Parathyroid adenoma (tissue), 2 donors: ENCODE measurements around the gene LAMB1.

Experiments
- H2AFZ ChIP-seq: fragments of 300-600 bp; sonication (generic); one replicate; pipeline ENCODE4 v1.7.0; 2017; ENCODE audit warnings: antibody characterized with exemption, mild to moderate bottlenecking
- H3K27ac ChIP-seq: fragments of 300-600 bp; sonication (generic); one replicate; pipeline ENCODE4 v1.7.0; 2017
- H3K27me3 ChIP-seq: fragments of 300-600 bp; sonication (generic); one replicate; pipeline ENCODE4 v1.7.0; 2017; ENCODE audit warnings: low read length; ENCODE audit not compliant: control insufficient read depth, insufficient read depth
- H3K36me3 ChIP-seq: fragments of 300-600 bp; sonication (generic); one replicate; pipeline ENCODE4 v1.7.0; 2017; ENCODE audit warnings: low read length; ENCODE audit not compliant: control insufficient read depth, insufficient read depth
- H3K4me1 ChIP-seq: fragments of 300-600 bp; sonication (generic); one replicate; pipeline ENCODE4 v1.7.0; 2017; ENCODE audit warnings: control low read depth
- H3K4me2 ChIP-seq: fragments of 300-600 bp; sonication (generic); one replicate; pipeline ENCODE4 v1.7.0; 2017; ENCODE audit warnings: low read length
- H3K4me3 ChIP-seq: fragments of 300-600 bp; sonication (generic); one replicate; pipeline ENCODE4 v1.7.0; 2017; ENCODE audit warnings: low read depth, low read length
- H3K79me2 ChIP-seq: fragments of 300-600 bp; sonication (generic); one replicate; pipeline ENCODE4 v1.7.0; 2017; ENCODE audit warnings: control low read depth
- H3K9ac ChIP-seq: fragments of 300-600 bp; sonication (generic); one replicate; pipeline ENCODE4 v1.7.0; 2017; ENCODE audit warnings: mild to moderate bottlenecking
- H3K9me3 ChIP-seq: fragments of 300-600 bp; sonication (generic); one replicate; pipeline ENCODE4 v1.7.0; 2017; ENCODE audit warnings: low read length; ENCODE audit not compliant: control insufficient read depth
- CTCF ChIP-seq: fragments of 300-600 bp; sonication (generic); IDR thresholded peaks from one replicate; pipeline ENCODE4 v1.7.0; 2017; ENCODE audit warnings: antibody characterized with exemption, mild to moderate bottlenecking
- donor health status: primary hyperparathyroidism.

Gene LAMB1

GRCh38 chr7:107966711-107967110, 36.2 kb downstream of the LAMB1 start:
- no peak overlapping the region for H3K27ac ChIP-seq
- H3K36me3 ChIP-seq, result no peaks in the 10 kb centered on the region
- H3K79me2 ChIP-seq, result no peaks in the 10 kb centered on the region
- no peak overlapping the region for H3K4me2 ChIP-seq
- no peaks in the 10 kb centered on the region for H3K27me3 ChIP-seq
- TF ChIP-seq CTCF, result no peak
- no peak overlapping the region for H2AFZ ChIP-seq
- H3K4me1 ChIP-seq, result no peaks in the 10 kb centered on the region
- no peaks in the 10 kb centered on the region for H3K9me3 ChIP-seq
- no peak overlapping the region for H3K4me3 ChIP-seq
- no peak overlapping the region for H3K9ac ChIP-seq

GRCh38 chr7:107964510-107964909, 38.5 kb downstream of the LAMB1 start:
- no peaks in the 10 kb centered on the region for H3K36me3 ChIP-seq
- TF ChIP-seq CTCF, result no peak
- H3K4me2 ChIP-seq, result no peak overlapping the region
- H3K9me3 ChIP-seq, result no peaks in the 10 kb centered on the region
- no peaks in the 10 kb centered on the region for H3K27me3 ChIP-seq
- no peak overlapping the region for H3K27ac ChIP-seq
- no peak overlapping the region for H2AFZ ChIP-seq
- peaks cover 2% of the 10 kb centered on the region for H3K4me1 ChIP-seq
- no peak overlapping the region for H3K4me3 ChIP-seq
- no peak overlapping the region for H3K9ac ChIP-seq
- no peaks in the 10 kb centered on the region for H3K79me2 ChIP-seq

- H3K27me3 ChIP-seq, result no peaks in the 10 kb centered on the region
- no peak overlapping the region for H3K27ac ChIP-seq
- H3K36me3 ChIP-seq, result no peaks in the 10 kb centered on the region
Measured at GRCh38 chr7:107962817-107963216, 40.1 kb downstream of the LAMB1 start.

GRCh38 chr7:107961405-107961804, 41.6 kb downstream of the LAMB1 start:
- H3K36me3 ChIP-seq, result no peaks in the 10 kb centered on the region
- no peaks in the 10 kb centered on the region for H3K79me2 ChIP-seq
- H3K4me3 ChIP-seq, result no peak overlapping the region
- H2AFZ ChIP-seq, result no peak overlapping the region
- H3K4me1 ChIP-seq, result peaks cover 8% of the 10 kb centered on the region
- H3K4me2 ChIP-seq, result no peak overlapping the region
- H3K9ac ChIP-seq, result no peak overlapping the region
- no peaks in the 10 kb centered on the region for H3K9me3 ChIP-seq
- no peaks in the 10 kb centered on the region for H3K27me3 ChIP-seq
- H3K27ac ChIP-seq, result no peak overlapping the region
- no peak for TF ChIP-seq CTCF

More at GRCh38 chr7:107962817-107963216, 40.1 kb downstream of the LAMB1 start:
- no peak for TF ChIP-seq CTCF
- Histone ChIP-seq H3K79me2 (no peaks in the 10 kb centered on the region), H3K9ac (no peak overlapping the region), H2AFZ (no peak overlapping the region), H3K4me3 (no peak overlapping the region), H3K4me1 (peaks cover 8% of the 10 kb centered on the region), H3K4me2 (no peak overlapping the region), H3K9me3 (no peaks in the 10 kb centered on the region)

GRCh38 chr7:107960272-107960671, 42.7 kb downstream of the LAMB1 start:
- Histone ChIP-seq H3K9me3 (no peaks in the 10 kb centered on the region), H3K4me1 (peaks cover 8% of the 10 kb centered on the region), H2AFZ (no peak overlapping the region), H3K4me2 (no peak overlapping the region), H3K36me3 (no peaks in the 10 kb centered on the region), H3K27ac (no peak overlapping the region), H3K27me3 (no peaks in the 10 kb centered on the region), H3K79me2 (no peaks in the 10 kb centered on the region), H3K4me3 (no peak overlapping the region), H3K9ac (no peak overlapping the region)
- TF ChIP-seq CTCF, result no peak
